Esophagus squamous epithelium (tissue), 4 donors: ENCODE measurements around the gene NXPE3.

ENCODE experiments used
- POLR2A ChIP-seq, 4 donors: fragments of 450-650 bp; IDR thresholded peaks; one replicate each; pipeline ENCODE4 v1.6.1; 2017; ENCODE audit warnings: antibody characterized with exemption in 4 of 4, mild to moderate bottlenecking in 4 of 4, moderate library complexity in 3 of 4
- TF ChIP-seq, protein P1 (sequence below), 6 experiments: fragments of 450-650 bp in 4 of 6; fragments of 200-600 bp in 2 of 6; sonication (generic) in 2 of 6; IDR thresholded peaks; one replicate each; pipeline ENCODE4 v1.5.1; 2016 to 2019; ENCODE audit warnings: antibody characterized with exemption in 6 of 6, mild to moderate bottlenecking in 4 of 6, moderate library complexity in 4 of 6

DNA sequence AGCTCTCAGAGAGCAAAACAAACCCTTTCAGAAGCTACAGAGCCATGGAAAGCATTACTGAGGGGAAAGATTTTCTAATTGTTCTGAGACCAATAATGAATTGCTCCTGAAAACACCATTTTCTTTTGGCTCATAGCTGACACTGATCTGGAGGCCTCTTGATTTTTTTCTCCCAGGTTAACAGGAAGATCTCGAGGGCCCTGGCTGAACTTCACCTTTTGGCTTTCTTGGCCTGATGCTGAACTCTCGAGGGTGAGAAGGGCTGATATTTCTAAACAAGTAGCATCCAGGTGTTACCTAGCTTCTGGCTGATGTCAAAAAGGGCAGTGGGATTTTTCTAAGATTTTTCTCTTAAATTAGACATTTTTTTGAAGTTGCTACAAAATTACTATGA is 50.4 kb downstream of the NXPE3 start:
- TF ChIP-seq, protein P1, sequence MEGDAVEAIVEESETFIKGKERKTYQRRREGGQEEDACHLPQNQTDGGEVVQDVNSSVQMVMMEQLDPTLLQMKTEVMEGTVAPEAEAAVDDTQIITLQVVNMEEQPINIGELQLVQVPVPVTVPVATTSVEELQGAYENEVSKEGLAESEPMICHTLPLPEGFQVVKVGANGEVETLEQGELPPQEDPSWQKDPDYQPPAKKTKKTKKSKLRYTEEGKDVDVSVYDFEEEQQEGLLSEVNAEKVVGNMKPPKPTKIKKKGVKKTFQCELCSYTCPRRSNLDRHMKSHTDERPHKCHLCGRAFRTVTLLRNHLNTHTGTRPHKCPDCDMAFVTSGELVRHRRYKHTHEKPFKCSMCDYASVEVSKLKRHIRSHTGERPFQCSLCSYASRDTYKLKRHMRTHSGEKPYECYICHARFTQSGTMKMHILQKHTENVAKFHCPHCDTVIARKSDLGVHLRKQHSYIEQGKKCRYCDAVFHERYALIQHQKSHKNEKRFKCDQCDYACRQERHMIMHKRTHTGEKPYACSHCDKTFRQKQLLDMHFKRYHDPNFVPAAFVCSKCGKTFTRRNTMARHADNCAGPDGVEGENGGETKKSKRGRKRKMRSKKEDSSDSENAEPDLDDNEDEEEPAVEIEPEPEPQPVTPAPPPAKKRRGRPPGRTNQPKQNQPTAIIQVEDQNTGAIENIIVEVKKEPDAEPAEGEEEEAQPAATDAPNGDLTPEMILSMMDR (IDR thresholded peaks at IDR 0.05): no peak
- TF ChIP-seq POLR2A (IDR thresholded peaks at IDR 0.05): no peak
